ENCODE measurements around the gene CD300LB.
"Not testable (repeated sequence)": the region's sequence is repeated elsewhere in the genome, so short reads cannot be mapped to it uniquely, and the experiment has no call there.

The CD300LB gene

DNA sequence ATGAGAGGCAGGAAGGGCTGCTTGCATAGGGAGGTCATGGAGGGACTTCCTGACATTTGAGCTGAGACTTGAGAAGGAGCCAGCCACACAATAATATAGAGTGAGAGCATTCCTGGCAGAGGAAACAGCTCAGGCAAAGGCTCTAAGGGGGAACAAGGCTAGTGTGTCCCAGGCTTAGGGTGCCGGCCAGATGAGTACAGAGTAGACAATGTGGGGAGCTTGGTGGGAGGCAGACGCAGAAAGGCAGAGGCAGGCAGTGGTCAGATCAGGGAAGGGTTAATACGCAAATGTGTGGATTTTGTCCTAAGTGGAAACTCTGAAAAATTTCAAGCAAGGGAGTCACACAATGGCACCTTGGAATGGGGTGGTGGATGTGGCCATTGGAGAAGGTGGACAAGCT is 31.3 kb downstream of the CD300LB start:
- Mint-ChIP-seq H3K27me3 (no peaks in the 10 kb centered on the region), H3K4me3 (no peak overlapping the region), H3K9me3 (no peaks in the 10 kb centered on the region), H3K4me1 (no peaks in the 10 kb centered on the region), H3K27ac (no peak overlapping the region)
- no peak for ATAC-seq
- DNase-seq, result no peak

DNA sequence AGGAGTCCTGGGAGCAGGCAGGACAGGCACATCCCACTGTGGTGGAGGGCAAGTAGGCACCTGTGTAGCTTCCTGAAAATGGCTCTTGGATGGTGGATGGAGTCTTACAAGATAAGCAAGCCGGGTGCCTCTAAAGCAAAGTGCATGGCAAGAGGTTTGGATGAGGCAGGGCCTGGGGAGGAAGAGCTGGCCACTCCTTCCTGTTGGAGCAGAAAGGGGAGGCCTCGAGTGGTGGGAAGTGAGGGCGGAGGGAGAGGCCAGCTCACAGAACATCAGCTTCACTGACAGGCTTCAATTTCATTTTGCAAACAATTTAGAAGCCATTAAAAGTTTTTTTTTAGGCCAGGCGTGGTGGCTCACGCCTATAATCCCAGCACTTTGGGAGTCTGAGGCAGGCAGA is 33.8 kb downstream of the CD300LB start:
- Mint-ChIP-seq H3K4me1 (no peaks in the 10 kb centered on the region), H3K27ac (no peak overlapping the region), H3K27me3 (no peaks in the 10 kb centered on the region), H3K4me3 (no peak overlapping the region), H3K9me3 (no peaks in the 10 kb centered on the region)
- DNase-seq, result no peak
- no peak for ATAC-seq

DNA sequence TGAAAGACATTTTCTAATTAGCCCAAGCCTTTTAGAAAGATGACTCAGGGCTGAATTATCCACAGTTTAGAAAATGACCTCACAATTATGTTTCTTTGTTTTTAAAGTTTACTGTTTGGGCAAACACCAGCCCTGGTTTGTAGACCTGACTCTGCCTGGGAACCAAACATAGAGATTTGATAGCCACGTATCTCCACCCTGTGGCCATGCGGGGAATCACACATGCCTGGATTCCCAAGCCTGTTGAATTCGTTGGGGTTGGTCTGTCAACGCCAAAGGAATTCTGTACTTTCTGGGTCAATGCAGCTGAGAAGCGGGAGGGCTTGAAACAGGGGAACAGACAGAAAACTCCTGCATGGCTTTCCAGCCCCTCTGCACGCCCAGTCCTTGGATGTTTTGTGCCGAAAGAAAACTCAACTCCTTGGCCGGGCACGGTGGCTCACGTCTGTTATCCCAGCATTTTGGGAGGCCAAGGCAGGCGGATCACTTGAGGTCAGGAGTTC is 37.9 kb downstream of the CD300LB start:
- Mint-ChIP-seq H3K9me3 (peaks cover 0 to 12% of the 10 kb centered on the region in 2 donors), H3K4me3 (no peak overlapping the region), H3K27ac (no peak overlapping the region), H3K4me1 (no peaks in the 10 kb centered on the region), H3K27me3 (no peaks in the 10 kb centered on the region)
- DNase-seq (peak; percentile 43 to 60), ATAC-seq (peak; percentile 76)

DNA sequence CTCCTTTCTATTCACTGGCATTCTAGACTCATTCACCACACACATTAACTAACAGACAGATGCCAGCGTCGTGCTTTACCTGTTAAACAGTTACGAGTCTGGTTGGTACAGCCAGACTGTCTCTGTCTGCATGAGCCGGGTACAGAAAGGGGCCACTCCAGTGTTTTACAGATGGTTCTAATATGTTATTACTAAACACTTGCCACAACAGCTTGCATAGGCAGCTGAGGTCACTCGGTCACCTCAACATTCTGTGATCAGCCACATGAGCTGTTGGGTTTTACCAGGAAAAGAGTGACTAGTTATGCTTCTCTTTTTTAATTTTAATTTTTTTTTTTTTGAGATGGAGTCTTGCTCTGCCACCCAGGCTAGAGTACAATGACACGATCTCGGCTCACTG is 39.6 kb downstream of the CD300LB start:
- no peaks in the 10 kb centered on the region for H3K4me1 Mint-ChIP-seq
- DNase-seq (no peak), ATAC-seq (no peak)
- no peak overlapping the region for H3K27ac Mint-ChIP-seq
- H3K27me3 Mint-ChIP-seq, result no peaks in the 10 kb centered on the region
- peaks cover 0 to 12% of the 10 kb centered on the region in 2 donors for H3K9me3 Mint-ChIP-seq
- no peak overlapping the region for H3K4me3 Mint-ChIP-seq

DNA sequence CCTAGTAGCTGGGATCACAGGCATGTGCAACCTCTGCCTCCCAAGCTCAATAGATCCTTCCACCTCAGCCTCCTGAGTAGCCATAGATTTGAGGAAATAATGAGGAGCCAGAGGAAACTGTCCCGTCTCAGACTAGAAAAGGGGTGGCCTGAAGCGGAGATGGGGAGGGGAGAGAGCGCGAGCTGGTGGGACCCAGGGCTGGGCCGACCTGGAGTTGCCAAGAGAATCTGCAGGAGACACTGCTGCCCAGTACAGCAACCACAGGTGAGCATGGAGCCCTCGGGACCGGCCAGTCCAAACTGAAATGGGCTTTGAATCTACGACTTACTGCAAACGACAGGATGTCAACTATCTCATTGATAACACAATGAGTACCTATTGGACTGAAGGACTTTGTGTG is 40.6 kb downstream of the CD300LB start:
- Mint-ChIP-seq H3K27ac (no peak overlapping the region), H3K4me1 (no peaks in the 10 kb centered on the region), H3K27me3 (no peaks in the 10 kb centered on the region), H3K4me3 (no peak overlapping the region), H3K9me3 (peaks cover 0 to 12% of the 10 kb centered on the region in 2 donors)
- no peak for DNase-seq
- ATAC-seq, result no peak

DNA sequence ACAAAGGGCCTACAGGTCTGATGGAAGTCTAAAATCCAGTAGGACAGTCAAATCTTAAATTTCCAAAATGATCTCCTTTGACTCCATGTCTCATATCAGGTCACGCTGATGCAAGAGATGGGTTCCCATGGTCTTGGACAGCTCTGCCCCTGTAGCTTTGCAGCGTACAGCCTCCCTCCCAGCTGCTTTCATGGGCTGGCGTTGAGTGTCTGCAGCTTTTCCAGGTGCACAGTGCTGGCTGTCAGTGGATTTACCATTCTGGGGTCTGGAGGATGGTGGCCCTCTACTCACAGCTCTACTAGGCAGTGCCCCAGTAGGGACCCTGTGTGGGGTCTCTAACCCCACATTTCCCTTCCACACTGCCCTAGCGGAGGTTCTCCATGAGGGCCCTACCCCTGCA is 43.0 kb downstream of the CD300LB start:
- not testable (repeated sequence) for H3K27me3 Mint-ChIP-seq, H3K4me3 Mint-ChIP-seq, ATAC-seq, DNase-seq, H3K27ac Mint-ChIP-seq, H3K4me1 Mint-ChIP-seq
- H3K9me3 Mint-ChIP-seq, result peaks cover 0 to 12% of the 10 kb centered on the region in 2 donors

DNA sequence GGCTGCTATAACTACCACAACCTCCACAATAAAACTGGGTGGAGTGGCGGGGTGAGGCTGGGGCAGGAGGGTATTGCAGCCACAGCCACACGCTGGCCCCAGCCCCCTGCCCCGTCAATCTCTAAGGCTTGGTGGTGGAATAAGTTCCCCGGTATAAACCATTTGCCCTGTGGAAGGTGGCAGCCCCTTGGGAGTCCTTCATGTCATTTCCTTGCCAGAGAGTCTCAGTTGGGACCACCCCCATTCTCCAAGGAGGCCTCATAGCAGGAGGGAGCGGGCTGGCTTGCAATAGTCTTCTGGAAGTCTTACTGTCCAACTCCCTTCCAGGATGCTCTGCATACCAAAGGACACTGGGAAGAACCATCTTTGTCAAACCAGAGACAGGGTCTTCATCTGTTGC is 45.4 kb downstream of the CD300LB start:
- ATAC-seq (no peak), DNase-seq (no peak)
- Mint-ChIP-seq H3K27ac (no peak overlapping the region), H3K4me1 (peaks cover 8% of the 10 kb centered on the region), H3K9me3 (peaks cover 0 to 12% of the 10 kb centered on the region in 2 donors), H3K27me3 (no peaks in the 10 kb centered on the region), H3K4me3 (no peak overlapping the region)

DNA sequence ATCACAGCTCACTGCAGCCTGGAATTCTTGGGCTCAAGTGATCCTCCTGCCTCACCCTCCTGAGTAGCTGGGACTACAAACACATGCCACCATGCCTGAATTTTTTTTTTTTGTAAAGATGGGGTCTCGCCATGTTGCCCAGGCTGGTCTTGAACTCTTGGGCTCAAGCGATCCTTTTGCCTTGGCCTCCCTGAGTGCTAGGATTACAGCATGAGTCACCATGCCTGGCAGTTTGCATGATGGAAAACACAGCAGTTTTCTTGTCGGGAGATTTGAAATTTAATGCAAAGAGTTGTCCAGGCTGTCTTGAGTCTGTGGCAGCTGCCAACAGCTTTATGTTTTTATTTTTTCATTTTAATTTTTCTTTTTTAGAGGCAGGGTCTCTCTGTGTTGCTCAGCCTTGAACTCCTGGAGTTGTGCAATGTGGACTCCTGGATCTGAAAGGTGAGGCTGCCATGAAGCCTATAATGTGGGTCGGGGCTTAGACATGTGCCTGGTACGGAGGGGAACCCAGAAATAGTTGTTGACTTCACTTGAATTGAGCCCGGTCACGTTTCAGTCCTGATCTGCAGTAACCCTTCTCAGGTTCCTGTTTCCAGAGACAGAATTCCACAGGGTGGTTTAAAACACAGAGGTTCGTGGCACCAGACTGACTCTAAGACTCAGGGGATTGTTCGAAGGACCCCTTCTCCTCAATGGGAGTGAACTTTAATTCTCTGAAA is 46.1 kb downstream of the CD300LB start:
- Mint-ChIP-seq H3K9me3 (peaks cover 0 to 12% of the 10 kb centered on the region in 2 donors), H3K27me3 (no peaks in the 10 kb centered on the region), H3K4me3 (no peak overlapping the region), H3K27ac (no peak overlapping the region), H3K4me1 (peaks cover 13% of the 10 kb centered on the region)
- no peak for DNase-seq
- no peak for ATAC-seq

DNA sequence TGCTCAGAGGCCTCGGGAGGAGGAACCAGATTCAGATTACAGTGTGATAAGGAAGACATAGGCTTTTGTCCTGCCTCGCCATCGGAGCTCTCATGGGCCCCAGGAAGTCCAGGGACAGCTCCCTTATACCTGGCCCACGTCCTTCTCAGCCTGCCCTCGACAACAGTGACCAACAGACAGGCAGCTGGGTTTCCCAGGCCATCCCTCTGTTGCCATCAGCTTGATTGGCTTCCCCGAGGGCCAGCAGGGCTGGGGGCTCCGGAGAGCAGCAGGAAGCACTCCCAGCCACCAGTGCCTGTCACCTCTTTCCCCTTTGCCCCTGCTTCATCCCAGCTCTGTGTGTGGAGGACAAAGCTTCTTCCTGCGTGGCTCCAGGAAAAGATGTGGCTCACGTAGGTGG is 47.2 kb downstream of the CD300LB start:
- Mint-ChIP-seq H3K27ac (no peak overlapping the region), H3K9me3 (peaks cover 0 to 7% of the 10 kb centered on the region in 2 donors), H3K27me3 (no peaks in the 10 kb centered on the region), H3K4me1 (peaks cover 24% of the 10 kb centered on the region), H3K4me3 (no peak overlapping the region)
- no peak for DNase-seq
- ATAC-seq, result no peak

DNA sequence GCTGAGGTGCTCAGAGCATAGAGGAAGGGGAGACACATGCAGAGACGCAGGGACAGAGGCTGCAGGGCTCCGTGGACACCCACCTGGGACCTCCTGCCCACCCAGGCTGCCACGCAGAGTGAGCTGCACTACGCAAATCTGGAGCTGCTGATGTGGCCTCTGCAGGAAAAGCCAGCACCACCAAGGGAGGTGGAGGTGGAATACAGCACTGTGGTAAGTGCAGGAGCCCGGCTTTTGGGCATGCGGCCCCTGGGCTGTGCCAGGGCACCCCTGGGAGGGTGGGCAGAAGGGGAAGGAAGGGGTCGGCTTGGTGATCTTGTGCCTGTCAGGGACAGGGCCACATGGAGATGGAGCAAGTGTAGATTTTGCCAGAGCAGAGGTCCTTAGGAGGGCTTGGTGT is 49.7 kb downstream of the CD300LB start:
- Mint-ChIP-seq H3K4me3 (no peak overlapping the region), H3K9me3 (peaks cover 2% of the 10 kb centered on the region in 2 donors), H3K27ac (peak overlapping the region in 1 of 2 donors; percentile 22), H3K27me3 (no peaks in the 10 kb centered on the region), H3K4me1 (peaks cover 42% of the 10 kb centered on the region)
- ATAC-seq (no peak), DNase-seq (no peak)

DNA sequence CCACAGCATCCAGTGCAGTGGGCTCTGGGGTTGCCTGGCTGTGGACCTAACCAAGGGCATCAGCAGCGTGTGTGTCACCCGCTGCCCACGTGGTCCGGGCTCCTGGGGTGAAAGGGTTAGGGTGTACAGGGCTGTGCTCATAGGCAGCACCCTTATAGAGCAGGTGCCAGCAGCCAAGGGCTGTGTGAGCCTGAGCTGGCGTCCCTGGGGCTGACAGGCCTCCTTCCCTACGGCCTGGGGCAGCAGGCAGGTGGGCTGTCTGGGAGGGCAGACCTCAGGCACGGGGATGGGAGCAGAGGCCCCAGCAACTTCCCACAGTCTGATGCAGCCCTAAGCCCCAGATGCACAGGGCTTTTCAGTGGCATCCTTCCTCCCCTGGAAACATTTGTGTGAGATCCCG is 51.0 kb downstream of the CD300LB start:
- H3K4me3 Mint-ChIP-seq, result no peak overlapping the region
- ATAC-seq, result no peak
- no peak overlapping the region for H3K27ac Mint-ChIP-seq
- DNase-seq, result no peak
- peaks cover 42% of the 10 kb centered on the region for H3K4me1 Mint-ChIP-seq
- H3K27me3 Mint-ChIP-seq, result no peaks in the 10 kb centered on the region
- H3K9me3 Mint-ChIP-seq, result peaks cover 9 to 15% of the 10 kb centered on the region in 2 donors

DNA sequence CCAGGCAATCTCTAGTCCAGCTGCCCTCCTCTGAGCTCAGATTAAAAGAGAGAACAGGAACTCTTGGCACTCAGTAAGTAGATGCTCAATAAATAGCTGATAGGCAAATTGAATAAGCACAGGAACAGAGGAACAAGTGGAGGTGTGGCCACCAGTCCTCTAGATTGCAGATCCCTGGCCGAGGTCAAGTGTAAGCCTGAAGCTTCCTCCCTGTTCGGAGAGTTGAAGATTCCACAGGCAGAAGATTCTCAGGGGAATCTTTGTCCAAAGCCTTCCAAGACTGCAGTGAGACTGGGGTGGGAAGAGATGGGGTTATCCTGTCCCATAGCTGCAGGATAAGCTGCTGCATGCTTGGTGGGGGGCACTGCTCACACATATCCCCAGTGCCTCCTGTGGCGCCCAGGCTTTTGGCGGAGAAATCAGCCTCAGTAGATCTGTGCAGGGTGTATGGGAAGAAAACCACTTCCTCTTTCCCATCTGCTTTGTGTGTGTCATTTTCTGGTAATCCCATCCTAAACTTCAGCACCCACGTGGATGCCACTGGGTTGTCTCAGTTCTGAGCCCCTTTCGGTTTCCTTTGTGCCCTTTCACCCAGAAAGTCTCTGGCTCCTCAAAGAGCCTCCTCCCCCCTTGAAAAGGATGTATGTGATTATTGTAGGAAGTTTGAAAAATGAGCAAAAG is 52.7 kb downstream of the CD300LB start:
- Mint-ChIP-seq H3K27ac (peak overlapping the region; percentile 23 to 80), H3K4me1 (peaks cover 55% of the 10 kb centered on the region), H3K27me3 (no peaks in the 10 kb centered on the region), H3K4me3 (peak overlapping the region; percentile 47 to 61), H3K9me3 (peaks cover 9 to 23% of the 10 kb centered on the region in 2 donors)
- ATAC-seq, result peak; percentile 85
- DNase-seq, result peak in 1 of 2 donors; percentile 48

DNA sequence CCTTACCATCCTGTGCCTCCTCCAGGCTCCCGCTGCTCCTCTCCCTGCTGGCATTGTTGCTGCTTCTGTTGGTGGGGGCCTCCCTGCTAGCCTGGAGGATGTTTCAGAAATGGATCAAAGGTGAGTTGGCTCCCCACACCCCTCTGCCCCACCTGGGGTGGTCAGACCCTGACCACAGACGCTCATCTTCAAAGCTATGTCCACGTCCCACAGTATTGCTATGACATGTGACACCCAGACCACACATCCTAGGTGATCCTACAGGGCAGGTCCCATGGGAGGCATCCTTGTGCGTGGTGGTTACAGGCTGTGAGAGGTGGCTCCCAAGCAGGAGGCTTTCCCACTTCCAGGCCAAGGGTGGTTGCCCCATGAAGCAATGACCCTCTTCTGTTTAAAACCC is 53.9 kb downstream of the CD300LB start:
- ATAC-seq, result no peak
- H3K9me3 Mint-ChIP-seq, result peaks cover 9 to 23% of the 10 kb centered on the region in 2 donors
- no peak overlapping the region for H3K27ac Mint-ChIP-seq
- H3K4me3 Mint-ChIP-seq, result no peak overlapping the region
- DNase-seq, result no peak
- H3K27me3 Mint-ChIP-seq, result no peaks in the 10 kb centered on the region
- H3K4me1 Mint-ChIP-seq, result peaks cover 67% of the 10 kb centered on the region

DNA sequence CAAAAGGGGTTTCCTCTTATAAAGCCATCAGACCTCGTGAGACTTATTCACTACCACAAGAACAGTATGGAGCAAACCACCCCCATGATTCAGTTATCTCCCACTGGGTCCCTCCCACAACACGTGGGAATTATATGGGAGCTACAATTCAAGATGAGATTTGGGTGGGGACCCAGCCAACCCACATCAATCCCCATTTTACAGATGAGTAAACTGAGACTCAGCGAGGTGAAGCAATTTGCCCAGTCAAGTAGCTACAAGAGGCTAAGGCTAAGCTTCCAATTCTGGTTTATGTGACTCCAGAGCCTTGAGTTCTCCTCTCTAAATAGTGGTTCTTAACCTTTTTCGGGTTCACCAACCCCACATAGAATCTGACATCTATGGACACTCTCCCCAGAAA is 56.1 kb downstream of the CD300LB start:
- ATAC-seq (no peak), DNase-seq (no peak)
- Mint-ChIP-seq H3K27ac (no peak overlapping the region), H3K4me1 (peaks cover 71% of the 10 kb centered on the region), H3K4me3 (no peak overlapping the region), H3K27me3 (no peaks in the 10 kb centered on the region), H3K9me3 (peaks cover 9 to 23% of the 10 kb centered on the region in 2 donors)

DNA sequence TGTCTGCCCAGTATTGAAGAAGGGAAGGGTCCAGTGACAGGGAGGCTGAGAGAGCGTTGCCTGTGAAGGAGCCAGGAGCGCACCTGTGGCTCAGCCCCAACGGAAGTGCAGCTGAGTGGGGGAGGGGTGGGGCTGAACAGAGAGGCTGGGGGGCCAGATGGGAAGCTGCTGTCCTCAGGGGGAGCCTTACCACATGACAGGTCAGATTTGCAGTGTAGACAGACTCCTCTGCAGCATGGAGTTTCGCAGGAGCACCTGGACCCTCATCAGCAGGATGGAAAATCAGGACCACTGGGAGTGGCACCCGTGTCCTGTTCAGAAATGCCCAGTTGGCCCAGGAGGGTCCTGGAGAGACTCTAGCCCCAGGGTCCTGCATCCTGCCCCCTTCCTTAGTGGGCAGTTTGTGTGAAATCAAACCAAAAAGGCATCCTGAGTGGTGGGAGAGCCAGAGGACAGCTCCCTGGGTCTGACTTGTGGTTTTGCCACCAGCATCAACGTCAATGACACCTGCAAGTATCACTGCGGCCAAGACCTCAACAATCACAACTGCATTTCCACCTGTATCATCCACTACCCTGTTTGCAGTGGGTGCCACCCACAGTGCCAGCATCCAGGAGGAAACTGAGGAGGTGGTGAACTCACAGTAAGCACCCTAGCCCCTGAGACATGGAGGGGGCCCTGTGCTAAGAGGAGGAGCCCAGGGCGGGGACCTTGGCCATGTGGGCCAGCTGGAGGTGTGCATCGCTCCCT is 57.1 kb downstream of the CD300LB start:
- Mint-ChIP-seq H3K27me3 (no peaks in the 10 kb centered on the region), H3K4me1 (peaks cover 71% of the 10 kb centered on the region)

DNA sequence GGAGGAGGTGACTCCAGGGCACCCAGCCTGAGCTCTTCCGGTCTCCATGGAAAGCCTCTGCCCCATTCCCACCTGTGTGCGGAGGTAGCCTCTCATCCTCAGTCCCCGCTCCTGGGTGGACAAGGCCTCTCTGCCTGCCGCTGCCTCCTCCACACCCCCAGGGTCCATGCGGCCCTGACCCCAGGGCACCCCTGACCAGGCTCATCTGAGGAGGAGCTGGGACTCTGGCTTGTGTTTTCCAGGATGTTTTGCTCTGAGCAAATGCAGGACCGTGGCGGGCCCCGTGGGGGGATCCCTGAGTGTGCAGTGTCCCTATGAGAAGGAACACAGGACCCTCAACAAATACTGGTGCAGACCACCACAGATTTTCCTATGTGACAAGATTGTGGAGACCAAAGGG is 58.0 kb downstream of the CD300LB start:
- DNase-seq, result no peak
- Mint-ChIP-seq H3K27me3 (no peaks in the 10 kb centered on the region), H3K4me1 (peaks cover 61% of the 10 kb centered on the region), H3K4me3 (peak overlapping the region in 1 of 2 donors; percentile 79), H3K9me3 (peaks cover 9 to 23% of the 10 kb centered on the region in 2 donors), H3K27ac (no peak overlapping the region)
- ATAC-seq, result no peak

More for the DNA sequence above, 57.1 kb downstream of the CD300LB start:
- H3K27ac Mint-ChIP-seq, result peak overlapping the region in 1 of 2 donors; percentile 87
- peak overlapping the region; percentile 42 to 79 for H3K4me3 Mint-ChIP-seq
- DNase-seq (no peak), ATAC-seq (peak; percentile 41)
- peaks cover 9 to 23% of the 10 kb centered on the region in 2 donors for H3K9me3 Mint-ChIP-seq

All from stimulated activated naive CD8-positive, alpha-beta T cell treated with anti-CD3 and anti-CD28 coated beads, Interleukin-15, amount 100 ng/mL, for 72 hours (primary cell).